ENCODE data around the gene OR4D11. TPM values are rescaled to one million over a fixed set of nuclear protein-coding genes. Genes with fewer than 3 reads are reported as not detected.

Gene OR4D11
- total and polyA plus RNA-seq, 2 of the 13 experiments (the other 11 are each of a cell fraction or from before 2014, with no cell fraction given) = not detected

DNA sequence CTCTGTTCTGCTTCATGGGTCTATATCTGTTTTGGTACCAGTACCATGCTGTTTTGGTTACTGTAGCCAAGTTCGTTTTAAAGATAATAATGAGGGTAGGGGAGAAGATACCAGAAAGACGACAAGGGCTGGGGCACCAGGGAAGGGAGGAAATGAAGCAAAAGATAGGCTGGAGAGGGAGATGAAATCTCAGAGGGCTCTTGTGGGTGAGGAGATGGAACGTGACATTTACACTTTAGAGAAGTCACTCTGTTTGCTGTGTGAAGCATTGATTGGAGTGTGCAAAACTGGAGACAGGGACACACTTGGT, 41.4 kb downstream of the OR4D11 start (continued):
- TF ChIP-seq CREM (IDR thresholded peaks at IDR 0.05) (no peak), CREM (CRISPR knock-in tag; IDR thresholded peaks at IDR 0.05) (no peak)

DNA sequence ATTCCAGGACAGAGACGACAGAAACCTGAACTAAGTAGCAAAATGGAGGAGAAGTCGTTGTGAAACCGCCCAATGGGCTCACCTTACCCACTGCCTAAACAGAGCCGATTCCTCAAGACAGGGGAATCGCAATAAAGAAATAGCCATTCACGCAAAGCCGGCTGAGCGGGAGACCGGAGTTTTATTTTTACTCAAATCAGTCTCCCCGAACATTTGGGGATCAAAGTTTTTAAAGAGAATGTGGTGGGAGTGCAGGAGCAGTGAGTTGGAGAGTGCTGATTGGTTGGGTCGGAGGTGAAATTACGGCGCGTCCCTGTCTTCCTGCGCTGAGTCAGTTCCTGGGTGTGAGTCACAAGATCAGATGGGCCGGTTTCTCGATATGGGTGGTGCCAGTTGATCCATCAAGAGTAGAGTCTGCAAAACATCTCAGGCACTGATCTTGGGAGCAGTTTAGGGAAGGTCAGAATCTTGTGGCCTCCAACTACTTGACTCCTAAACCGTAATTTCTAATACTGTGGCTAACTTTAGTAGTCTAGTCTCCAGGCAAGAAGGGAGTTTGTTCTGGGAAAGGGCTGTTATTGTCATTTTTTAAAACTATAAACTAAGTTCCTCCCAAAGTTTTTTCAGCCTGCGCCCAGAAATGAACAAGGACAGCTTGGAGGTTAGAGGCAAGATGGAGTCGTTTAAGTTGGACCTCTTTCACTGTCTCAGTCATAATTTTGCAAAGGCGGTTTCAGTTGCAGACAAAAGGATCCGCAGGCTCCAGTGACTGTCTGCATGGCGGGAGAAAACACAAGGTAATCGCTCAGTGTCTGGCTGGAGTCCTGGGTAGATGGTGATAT, 42.0 kb downstream of the OR4D11 start:
- Histone ChIP-seq H3K4me2 (ENCODE audit: low read depth, low read length) (no peak overlapping the region), H3K36me3 (replicated peaks in 1 of 2; ENCODE audit: control insufficient read depth in 1 of 2, insufficient read depth in 2 of 2, low read length in 2 of 2) (no peaks in the 10 kb centered on the region), H4K20me1 (ENCODE audit: insufficient read depth, low read length) (no peaks in the 10 kb centered on the region), H3K4me1 (ENCODE audit: insufficient read depth, low read length) (no peaks in the 10 kb centered on the region), H3K27ac (ENCODE audit: extremely low read length, insufficient read depth, low read length) (no peak overlapping the region), H3K79me2 (ENCODE audit: insufficient read depth, low read length) (no peaks in the 10 kb centered on the region), H3K27me3 (ENCODE audit: control insufficient read depth in 1 of 2, insufficient read depth in 2 of 2, low read length in 2 of 2) (no peaks in the 10 kb centered on the region; a peak in 1 of 5 replicates), H3K9ac (ENCODE audit: insufficient read depth, low read depth, low read length) (no peak overlapping the region), H3K4me3 (replicated peaks in 1 of 3; ENCODE audit: insufficient read depth in 1 of 3, low read depth in 2 of 3, low read length in 3 of 3) (no peak overlapping the region), H2AFZ (ENCODE audit: low read length) (no peak overlapping the region), H3K9me3 (ENCODE audit: low read length) (no peaks in the 10 kb centered on the region)
- no peak for DNase-seq (ENCODE audit: low spot score)
- WGBS (ENCODE audit: low lambda C conversion rate) = 76% methylated on average over 24 of the region's 24 CpGs
- no TSS peak for BruUV-seq (replicated peaks)
- no peak for FAIRE-seq
- ChIA-PET CTCF (ENCODE audit: low intra/inter-chr PET ratio, low total read pairs) (no interaction called here), POLR2A (no interaction called here)
- ATAC-seq = no peak
- in situ Hi-C loops (cut with HindIII; ENCODE audit: extremely low pct_ligation_motif_present, low pct_unique_long_range_greater_than_20kb) (no loop called here), intact Hi-C loops (cut with micrococcal nuclease; ENCODE audit: unreplicated experiment) (no loop called here)
- TF ChIP-seq, protein P1, sequence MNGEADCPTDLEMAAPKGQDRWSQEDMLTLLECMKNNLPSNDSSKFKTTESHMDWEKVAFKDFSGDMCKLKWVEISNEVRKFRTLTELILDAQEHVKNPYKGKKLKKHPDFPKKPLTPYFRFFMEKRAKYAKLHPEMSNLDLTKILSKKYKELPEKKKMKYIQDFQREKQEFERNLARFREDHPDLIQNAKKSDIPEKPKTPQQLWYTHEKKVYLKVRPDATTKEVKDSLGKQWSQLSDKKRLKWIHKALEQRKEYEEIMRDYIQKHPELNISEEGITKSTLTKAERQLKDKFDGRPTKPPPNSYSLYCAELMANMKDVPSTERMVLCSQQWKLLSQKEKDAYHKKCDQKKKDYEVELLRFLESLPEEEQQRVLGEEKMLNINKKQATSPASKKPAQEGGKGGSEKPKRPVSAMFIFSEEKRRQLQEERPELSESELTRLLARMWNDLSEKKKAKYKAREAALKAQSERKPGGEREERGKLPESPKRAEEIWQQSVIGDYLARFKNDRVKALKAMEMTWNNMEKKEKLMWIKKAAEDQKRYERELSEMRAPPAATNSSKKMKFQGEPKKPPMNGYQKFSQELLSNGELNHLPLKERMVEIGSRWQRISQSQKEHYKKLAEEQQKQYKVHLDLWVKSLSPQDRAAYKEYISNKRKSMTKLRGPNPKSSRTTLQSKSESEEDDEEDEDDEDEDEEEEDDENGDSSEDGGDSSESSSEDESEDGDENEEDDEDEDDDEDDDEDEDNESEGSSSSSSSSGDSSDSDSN (CRISPR knock-in tag; IDR thresholded peaks at IDR 0.05) = no peak
- TF ChIP-seq ZBTB7A (CRISPR knock-in tag; IDR thresholded peaks at IDR 0.05) = no peak
- TF ChIP-seq, protein P2, sequence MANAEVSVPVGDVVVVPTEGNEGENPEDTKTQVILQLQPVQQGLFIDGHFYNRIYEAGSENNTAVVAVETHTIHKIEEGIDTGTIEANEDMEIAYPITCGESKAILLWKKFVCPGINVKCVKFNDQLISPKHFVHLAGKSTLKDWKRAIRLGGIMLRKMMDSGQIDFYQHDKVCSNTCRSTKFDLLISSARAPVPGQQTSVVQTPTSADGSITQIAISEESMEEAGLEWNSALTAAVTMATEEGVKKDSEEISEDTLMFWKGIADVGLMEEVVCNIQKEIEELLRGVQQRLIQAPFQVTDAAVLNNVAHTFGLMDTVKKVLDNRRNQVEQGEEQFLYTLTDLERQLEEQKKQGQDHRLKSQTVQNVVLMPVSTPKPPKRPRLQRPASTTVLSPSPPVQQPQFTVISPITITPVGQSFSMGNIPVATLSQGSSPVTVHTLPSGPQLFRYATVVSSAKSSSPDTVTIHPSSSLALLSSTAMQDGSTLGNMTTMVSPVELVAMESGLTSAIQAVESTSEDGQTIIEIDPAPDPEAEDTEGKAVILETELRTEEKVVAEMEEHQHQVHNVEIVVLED (CRISPR knock-in tag; IDR thresholded peaks at IDR 0.05; ENCODE audit: borderline replicate concordance) = no peak
- TF ChIP-seq, protein P3, sequence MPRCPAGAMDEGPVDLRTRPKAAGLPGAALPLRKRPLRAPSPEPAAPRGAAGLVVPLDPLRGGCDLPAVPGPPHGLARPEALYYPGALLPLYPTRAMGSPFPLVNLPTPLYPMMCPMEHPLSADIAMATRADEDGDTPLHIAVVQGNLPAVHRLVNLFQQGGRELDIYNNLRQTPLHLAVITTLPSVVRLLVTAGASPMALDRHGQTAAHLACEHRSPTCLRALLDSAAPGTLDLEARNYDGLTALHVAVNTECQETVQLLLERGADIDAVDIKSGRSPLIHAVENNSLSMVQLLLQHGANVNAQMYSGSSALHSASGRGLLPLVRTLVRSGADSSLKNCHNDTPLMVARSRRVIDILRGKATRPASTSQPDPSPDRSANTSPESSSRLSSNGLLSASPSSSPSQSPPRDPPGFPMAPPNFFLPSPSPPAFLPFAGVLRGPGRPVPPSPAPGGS (CRISPR knock-in tag; IDR thresholded peaks at IDR 0.05) = no peak
- no peak for TF ChIP-seq ZSCAN30 (CRISPR knock-in tag; IDR thresholded peaks at IDR 0.05)
- no peak for TF ChIP-seq HHEX (CRISPR knock-in tag; IDR thresholded peaks at IDR 0.05)
- TF ChIP-seq SUZ12 (IDR thresholded peaks at IDR 0.05; ENCODE audit: low read depth, low read length) = no peak
- no peak for TF ChIP-seq FOSL1 (CRISPR knock-in tag; IDR thresholded peaks at IDR 0.05; ENCODE audit: borderline replicate concordance)
- no peak for TF ChIP-seq ZSCAN22 (CRISPR knock-in tag; IDR thresholded peaks at IDR 0.05)
